Neural cell (in vitro differentiated cells): Measurements from ENCODE around the gene CHCHD1. TPM values are rescaled to one million over a fixed set of nuclear protein-coding genes. Genes with fewer than 3 reads are reported as not detected.

ENCODE experiments used
- H2AFZ ChIP-seq: fragments of 200-600, 300-800 bp; sonication (generic), shearing (Covaris generic); 2 replicates; pipeline ENCODE4 v1.6.0; 2014; ENCODE audit warnings: low read depth, mild to moderate bottlenecking, antibody characterized with exemption, low read length, moderate library complexity
- H3F3A ChIP-seq: fragments of 200-600 bp; shearing (Covaris generic); 2 replicates; pipeline ENCODE4 v1.6.1; 2016; ENCODE audit warnings: mild to moderate bottlenecking, moderate library complexity, mixed read lengths, antibody characterized with exemption, low read length; ENCODE audit not compliant: insufficient read depth, poor library complexity, severe bottlenecking
- H3K27ac ChIP-seq: fragments of 200-600, 300-800 bp; sonication (generic), shearing (Covaris generic); 2 replicates; pipeline ENCODE4 v1.5.1; 2014; ENCODE audit warnings: mild to moderate bottlenecking, low read length, moderate library complexity
- H3K27me3 ChIP-seq: fragments of 300-800, 200-600 bp; sonication (generic), shearing (Covaris generic); 2 replicates; pipeline ENCODE4 v1.6.0; 2014; ENCODE audit warnings: mild to moderate bottlenecking, low read depth, low read length, moderate library complexity; ENCODE audit not compliant: insufficient read depth
- H3K36me3 ChIP-seq: fragments of 300-800, 200-600 bp; sonication (generic), shearing (Covaris generic); 2 replicates; pipeline ENCODE4 v1.5.1; 2014; ENCODE audit warnings: mild to moderate bottlenecking, antibody characterized with exemption, low read length, moderate library complexity; ENCODE audit not compliant: insufficient read depth
- H3K4me2 ChIP-seq: fragments of 300-800, 200-600 bp; sonication (generic), shearing (Covaris generic); 2 replicates; pipeline ENCODE4 v1.6.0; 2014; ENCODE audit warnings: mild to moderate bottlenecking, low read length
- H3K4me3 ChIP-seq: fragments of 300-800, 200-600 bp; sonication (generic), shearing (Covaris generic); 2 replicates; pipeline ENCODE4 v1.5.1; 2014; ENCODE audit warnings: mild to moderate bottlenecking, low read length, moderate library complexity
- H3K79me2 ChIP-seq: fragments of 200-600 bp; shearing (Covaris generic); replicated peaks from 2 replicates; pipeline ENCODE4 v1.6.0; 2014; ENCODE audit warnings: mild to moderate bottlenecking, low read length, moderate library complexity; ENCODE audit not compliant: insufficient read depth
- H3K9ac ChIP-seq: fragments of 300-800, 200-600 bp; sonication (generic), shearing (Covaris generic); 2 replicates; pipeline ENCODE4 v1.6.1; 2016; ENCODE audit warnings: mild to moderate bottlenecking, low read length, mixed read lengths
- H3K9me2 ChIP-seq: fragments of 200-600 bp; shearing (Covaris generic); 2 replicates; pipeline ENCODE4 v1.6.1; 2016; ENCODE audit warnings: mild to moderate bottlenecking, low read length, mixed read lengths; ENCODE audit not compliant: insufficient read depth
- H3K9me3 ChIP-seq: fragments of 200-600, 300-800 bp; sonication (generic), shearing (Covaris generic); 2 replicates; pipeline ENCODE4 v1.6.1; 2016; ENCODE audit warnings: mild to moderate bottlenecking, mixed run types, low read length, moderate library complexity, mixed read lengths
- H4K20me1 ChIP-seq: fragments of 200-600 bp; shearing (Covaris generic); 2 replicates; pipeline ENCODE4 v1.6.1; 2016; ENCODE audit warnings: mild to moderate bottlenecking, mixed run types; ENCODE audit not compliant: insufficient read depth
- CTCF ChIP-seq: fragments of 450-650 bp; IDR thresholded peaks from 2 replicates; pipeline ENCODE4 v1.5.1; 2014; ENCODE audit warnings: antibody characterized with exemption, mild to moderate bottlenecking, moderate library complexity; ENCODE audit not compliant: poor library complexity, severe bottlenecking
- EP300 ChIP-seq: fragments of 450-650 bp; conservative IDR thresholded peaks from 2 replicates; pipeline ENCODE4 v1.6.1; 2014; ENCODE audit warnings: antibody characterized with exemption, mild to moderate bottlenecking, moderate library complexity; ENCODE audit not compliant: poor library complexity, severe bottlenecking
- EZH2 ChIP-seq: fragments of 200-600, 300-800 bp; shearing (Covaris generic), sonication (generic); IDR thresholded peaks from 2 replicates; pipeline ENCODE4 v1.6.1; 2014; ENCODE audit warnings: antibody characterized with exemption, low read length, borderline replicate concordance, mild to moderate bottlenecking; ENCODE audit not compliant: insufficient read depth, poor library complexity, severe bottlenecking
- MXI1 ChIP-seq: fragments of 450-650 bp; conservative IDR thresholded peaks from 2 replicates; pipeline ENCODE4 v1.6.1; 2014; ENCODE audit warnings: antibody characterized with exemption, mild to moderate bottlenecking; ENCODE audit not compliant: poor library complexity, severe bottlenecking
- RAD21 ChIP-seq: fragments of 450-650 bp; conservative IDR thresholded peaks from 2 replicates; pipeline ENCODE4 v1.6.1; 2014; ENCODE audit warnings: antibody characterized with exemption, mild to moderate bottlenecking, moderate library complexity
- REST ChIP-seq: IDR thresholded peaks from 2 replicates; pipeline ENCODE4 v1.6.1; 2012; ENCODE audit warnings: borderline replicate concordance
- SMC3 ChIP-seq: fragments of 450-650 bp; conservative IDR thresholded peaks from 2 replicates; pipeline ENCODE4 v1.6.1; 2014; ENCODE audit warnings: antibody characterized with exemption, mild to moderate bottlenecking, moderate library complexity; ENCODE audit not compliant: poor library complexity
- TAF1 ChIP-seq: IDR thresholded peaks from 2 replicates; pipeline ENCODE4 v1.6.1; 2012; ENCODE audit warnings: low read depth
- polyA plus RNA-seq: library from polyadenylated mRNA; depleted of rRNA; stranded (reverse); fragments of >200 nt; gene quantifications from 2 replicates; pipeline ENCODE4 v1.2.3, GENCODE V29; 2014

Gene CHCHD1
- polyA plus RNA-seq, 1 donor from 2014 or later: 82.5 TPM

- Histone ChIP-seq H3K9me3 (no peaks in the 10 kb centered on the region), H3F3A (no peaks in the 10 kb centered on the region), H3K4me2 (no peak overlapping the region), H3K27ac (no peak overlapping the region), H3K9ac (no peak overlapping the region), H3K27me3 (no peaks in the 10 kb centered on the region), H3K36me3 (no peaks in the 10 kb centered on the region), H3K4me3 (no peak overlapping the region), H2AFZ (no peak overlapping the region), H3K79me2 (peaks cover 2% of the 10 kb centered on the region), H3K9me2 (no peaks in the 10 kb centered on the region), H4K20me1 (no peaks in the 10 kb centered on the region)
- TF ChIP-seq EP300 (no peak), CTCF (no peak), EZH2 (no peak), TAF1 (no peak)
Observed at GRCh38 chr10:73815719-73816030, 33.8 kb downstream of the CHCHD1 start.

GRCh38 chr10:73816917-73817729, 35.3 kb downstream of the CHCHD1 start:
- no peaks in the 10 kb centered on the region for H3F3A ChIP-seq
- H3K9me2 ChIP-seq: no peaks in the 10 kb centered on the region
- no peak overlapping the region for H3K4me2 ChIP-seq
- H3K27ac ChIP-seq: no peak overlapping the region
- no peaks in the 10 kb centered on the region for H3K36me3 ChIP-seq
- H3K9me3 ChIP-seq: no peaks in the 10 kb centered on the region
- no peak for TF ChIP-seq TAF1
- no peak for TF ChIP-seq SMC3
- no peak for TF ChIP-seq EP300
- no peak for TF ChIP-seq REST
- TF ChIP-seq CTCF: no peak
- no peak for TF ChIP-seq RAD21
- TF ChIP-seq MXI1: no peak
- no peak for TF ChIP-seq EZH2
- H4K20me1 ChIP-seq: no peaks in the 10 kb centered on the region
- H3K27me3 ChIP-seq: no peaks in the 10 kb centered on the region
- no peak overlapping the region for H3K4me3 ChIP-seq
- H3K9ac ChIP-seq: no peak overlapping the region
- no peaks in the 10 kb centered on the region for H3K79me2 ChIP-seq
- no peak overlapping the region for H2AFZ ChIP-seq
